GM23338 (cell line): Measurements from ENCODE around the gene CD86. TPM values are rescaled to one million over a fixed set of nuclear protein-coding genes. Genes with fewer than 3 reads are reported as not detected.
A peak's percentile ranks its signal among the peaks of the same experiment; 100 is the strongest.

Source experiments
- ATAC-seq: fragments of 200-7000 bp; cut with Tn5 transposase; 3 replicates; pipeline ENCODE4 v1.9.1; 2020
- DNase-seq: peaks from one replicate; pipeline ENCODE4 v3.0.0-alpha.2; 2015; ENCODE audit warnings: low spot score
- H2AFZ ChIP-seq: fragments of 200-600 bp; sonication (generic); 2 replicates; pipeline ENCODE4 v1.8.0; 2016; ENCODE audit warnings: antibody characterized with exemption, mild to moderate bottlenecking, moderate library complexity
- H3F3A ChIP-seq: fragments of 200-600 bp; sonication (generic); replicated peaks from 2 replicates; pipeline ENCODE4 v1.8.0; 2017; ENCODE audit warnings: antibody characterized with exemption, mixed run types, low read depth
- H3K27ac ChIP-seq: fragments of 200-600 bp; sonication (generic); 2 replicates; pipeline ENCODE4 v1.6.1; 2016; ENCODE audit warnings: low read depth
- H3K27me3 ChIP-seq: fragments of 200-600 bp; sonication (generic); 2 replicates; pipeline ENCODE4 v1.8.0; 2016; ENCODE audit warnings: mild to moderate bottlenecking, mixed run types, moderate library complexity; ENCODE audit not compliant: insufficient read depth
- H3K36me3 ChIP-seq: fragments of 200-600 bp; sonication (generic); 2 replicates; pipeline ENCODE4 v1.8.0; 2016; ENCODE audit warnings: mild to moderate bottlenecking; ENCODE audit not compliant: insufficient read depth
- H3K4me1 ChIP-seq: fragments of 200-600 bp; sonication (generic); 2 replicates; pipeline ENCODE4 v1.8.0; 2016; ENCODE audit warnings: mild to moderate bottlenecking, moderate library complexity; ENCODE audit not compliant: insufficient read depth
- H3K4me2 ChIP-seq: fragments of 200-600 bp; sonication (generic); 2 replicates; pipeline ENCODE4 v1.7.1; 2017; ENCODE audit warnings: mixed run types
- H3K4me3 ChIP-seq: fragments of 200-600 bp; sonication (generic); 2 replicates; pipeline ENCODE4 v1.6.1; 2016; ENCODE audit warnings: mixed run types
- H3K79me2 ChIP-seq: fragments of 200-600 bp; sonication (generic); replicated peaks from 2 replicates; pipeline ENCODE4 v1.8.0; 2017; ENCODE audit warnings: mild to moderate bottlenecking; ENCODE audit not compliant: insufficient read depth
- H3K9me2 ChIP-seq: fragments of 200-600 bp; sonication (generic); 2 replicates; pipeline ENCODE4 v1.8.0; 2017; ENCODE audit not compliant: insufficient read depth
- H4K20me1 ChIP-seq: fragments of 200-600 bp; sonication (generic); replicated peaks from 2 replicates; pipeline ENCODE4 v1.8.0; 2017; ENCODE audit warnings: mild to moderate bottlenecking; ENCODE audit not compliant: insufficient read depth
- H3K27ac Mint-ChIP-seq: 2 replicates; pipeline ENCODE4 v1.8.0; 2020; ENCODE audit warnings: inconsistent platforms, mild to moderate bottlenecking, moderate library complexity, mixed read lengths
- H3K27me3 Mint-ChIP-seq: 3 replicates; pipeline ENCODE4 v1.8.0; 2022; ENCODE audit warnings: low read depth, mild to moderate bottlenecking, moderate library complexity, mixed read lengths, inconsistent platforms; ENCODE audit not compliant: insufficient read depth, poor library complexity
- H3K36me3 Mint-ChIP-seq: 3 replicates; pipeline ENCODE4 v1.8.0; 2021; ENCODE audit warnings: low read depth, mild to moderate bottlenecking, inconsistent platforms, moderate library complexity, mixed read lengths
- H3K4me1 Mint-ChIP-seq: 3 replicates; pipeline ENCODE4 v1.8.0; 2020; ENCODE audit warnings: mild to moderate bottlenecking, inconsistent platforms, mixed read lengths
- H3K4me3 Mint-ChIP-seq: 3 replicates; pipeline ENCODE4 v1.8.0; 2021; ENCODE audit warnings: moderate library complexity, mild to moderate bottlenecking, inconsistent platforms, mixed read lengths
- H3K9me3 Mint-ChIP-seq: 3 replicates; pipeline ENCODE4 v1.8.0; 2020; ENCODE audit warnings: moderate library complexity, mild to moderate bottlenecking, inconsistent platforms, mixed read lengths
- CREB1 ChIP-seq: fragments of 250-450 bp; sonication (Bioruptor Pico); IDR thresholded peaks from 2 replicates; pipeline ENCODE4 v1.5.0; 2020; ENCODE audit warnings: low read depth, mild to moderate bottlenecking, moderate library complexity
- EZH2 ChIP-seq: fragments of 200-600 bp; sonication (generic); IDR thresholded peaks from one replicate; pipeline ENCODE4 v1.8.0; 2017; ENCODE audit warnings: antibody characterized with exemption, mild to moderate bottlenecking, low read depth; ENCODE audit not compliant: unreplicated experiment
- EZH2phosphoT487 ChIP-seq: fragments of 200-600 bp; sonication (generic); IDR thresholded peaks from one replicate; pipeline ENCODE4 v1.8.1; 2018; ENCODE audit warnings: antibody characterized with exemption; ENCODE audit not compliant: unreplicated experiment
- JUNB ChIP-seq: IDR thresholded peaks from one replicate; pipeline ENCODE4 v1.6.1; 2016; ENCODE audit warnings: antibody characterized with exemption; ENCODE audit not compliant: unreplicated experiment
- STAT1 ChIP-seq: IDR thresholded peaks from one replicate; pipeline ENCODE4 v1.6.1; 2016; ENCODE audit warnings: antibody characterized with exemption; ENCODE audit not compliant: unreplicated experiment
- ZNF114 ChIP-seq: fragments of 250-450 bp; sonication (Bioruptor Pico); IDR thresholded peaks from 2 replicates; pipeline ENCODE4 v1.5.0; 2020; ENCODE audit warnings: mild to moderate bottlenecking, moderate library complexity
- polyA plus RNA-seq: library from polyadenylated mRNA; unstranded; fragments of >200 nt; fragmentation: Nextera tagmentation; extraction: Ambion mirVana; gene quantifications from 2 replicates; pipeline ENCODE4 v1.2.1, GENCODE V29; 2016
- total RNA-seq: library from RNA; depleted of rRNA; stranded (reverse); fragments of >200 nt; shearing (Covaris generic); gene quantifications from 2 replicates; pipeline ENCODE4 v1.2.3, GENCODE V29; 2014
- TF ChIP-seq, protein P1 (sequence below): IDR thresholded peaks from 2 replicates; pipeline ENCODE4 v1.6.1; 2016; ENCODE audit warnings: antibody characterized with exemption
- TF ChIP-seq, protein P2 (sequence below): IDR thresholded peaks from one replicate; pipeline ENCODE4 v1.6.1; 2018; ENCODE audit warnings: antibody characterized with exemption; ENCODE audit not compliant: unreplicated experiment
- TF ChIP-seq, protein P3 (sequence below), 2 experiments: fragments of 200-600 bp in 1 of 2; sonication (generic) in 1 of 2; conservative IDR thresholded peaks; 2 replicates each; pipeline versions ENCODE4 v1.5.1 to v1.6.1; 2016 to 2017; ENCODE audit warnings: antibody characterized with exemption in 2 of 2, low read depth in 2 of 2, mild to moderate bottlenecking in 2 of 2, moderate library complexity in 1 of 2

CD86 gene
- total and polyA plus RNA-seq, 2 experiments from 2014 or later = 0.97 TPM; not detected in 1

DNA sequence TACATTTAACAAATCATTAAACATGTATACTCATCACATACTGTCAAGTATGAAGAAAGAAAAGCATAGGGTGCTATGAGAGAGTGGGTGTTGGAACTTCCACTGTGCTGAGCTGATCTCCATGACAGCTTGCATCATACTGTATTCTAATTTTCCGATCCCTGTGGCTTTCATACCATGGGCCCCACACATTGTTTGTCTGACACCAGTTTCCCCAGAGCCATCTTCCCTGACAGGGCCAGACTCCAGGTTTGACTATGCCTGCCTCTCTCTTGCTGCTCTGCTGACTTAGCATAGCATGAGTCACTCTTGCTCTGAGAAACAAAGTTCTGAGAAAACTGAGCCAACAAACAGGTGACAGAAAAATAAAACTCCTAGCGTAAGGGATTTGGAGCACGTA lies 91.3 kb downstream of the CD86 start:
- no peak overlapping the region for H3K4me2 ChIP-seq
- Mint-ChIP-seq H3K4me3 (no peak overlapping the region), H3K27me3 (no peaks in the 10 kb centered on the region), H3K27ac (no peak overlapping the region), H3K4me1 (no peaks in the 10 kb centered on the region), H3K9me3 (peaks cover 33% of the 10 kb centered on the region), H3K36me3 (peaks cover 13% of the 10 kb centered on the region)
- no peak overlapping the region for H3K4me3 ChIP-seq
- no peaks in the 10 kb centered on the region for H3K4me1 ChIP-seq
- H3F3A ChIP-seq = no peaks in the 10 kb centered on the region
- H3K27ac ChIP-seq = no peak overlapping the region
- no peaks in the 10 kb centered on the region for H4K20me1 ChIP-seq
- ATAC-seq (no peak), DNase-seq (no peak)
- no peaks in the 10 kb centered on the region for H3K27me3 ChIP-seq
- no peak for TF ChIP-seq EZH2
- TF ChIP-seq, protein P1, sequence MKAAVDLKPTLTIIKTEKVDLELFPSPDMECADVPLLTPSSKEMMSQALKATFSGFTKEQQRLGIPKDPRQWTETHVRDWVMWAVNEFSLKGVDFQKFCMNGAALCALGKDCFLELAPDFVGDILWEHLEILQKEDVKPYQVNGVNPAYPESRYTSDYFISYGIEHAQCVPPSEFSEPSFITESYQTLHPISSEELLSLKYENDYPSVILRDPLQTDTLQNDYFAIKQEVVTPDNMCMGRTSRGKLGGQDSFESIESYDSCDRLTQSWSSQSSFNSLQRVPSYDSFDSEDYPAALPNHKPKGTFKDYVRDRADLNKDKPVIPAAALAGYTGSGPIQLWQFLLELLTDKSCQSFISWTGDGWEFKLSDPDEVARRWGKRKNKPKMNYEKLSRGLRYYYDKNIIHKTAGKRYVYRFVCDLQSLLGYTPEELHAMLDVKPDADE = no peak
- no peak for TF ChIP-seq STAT1
- TF ChIP-seq, protein P2, sequence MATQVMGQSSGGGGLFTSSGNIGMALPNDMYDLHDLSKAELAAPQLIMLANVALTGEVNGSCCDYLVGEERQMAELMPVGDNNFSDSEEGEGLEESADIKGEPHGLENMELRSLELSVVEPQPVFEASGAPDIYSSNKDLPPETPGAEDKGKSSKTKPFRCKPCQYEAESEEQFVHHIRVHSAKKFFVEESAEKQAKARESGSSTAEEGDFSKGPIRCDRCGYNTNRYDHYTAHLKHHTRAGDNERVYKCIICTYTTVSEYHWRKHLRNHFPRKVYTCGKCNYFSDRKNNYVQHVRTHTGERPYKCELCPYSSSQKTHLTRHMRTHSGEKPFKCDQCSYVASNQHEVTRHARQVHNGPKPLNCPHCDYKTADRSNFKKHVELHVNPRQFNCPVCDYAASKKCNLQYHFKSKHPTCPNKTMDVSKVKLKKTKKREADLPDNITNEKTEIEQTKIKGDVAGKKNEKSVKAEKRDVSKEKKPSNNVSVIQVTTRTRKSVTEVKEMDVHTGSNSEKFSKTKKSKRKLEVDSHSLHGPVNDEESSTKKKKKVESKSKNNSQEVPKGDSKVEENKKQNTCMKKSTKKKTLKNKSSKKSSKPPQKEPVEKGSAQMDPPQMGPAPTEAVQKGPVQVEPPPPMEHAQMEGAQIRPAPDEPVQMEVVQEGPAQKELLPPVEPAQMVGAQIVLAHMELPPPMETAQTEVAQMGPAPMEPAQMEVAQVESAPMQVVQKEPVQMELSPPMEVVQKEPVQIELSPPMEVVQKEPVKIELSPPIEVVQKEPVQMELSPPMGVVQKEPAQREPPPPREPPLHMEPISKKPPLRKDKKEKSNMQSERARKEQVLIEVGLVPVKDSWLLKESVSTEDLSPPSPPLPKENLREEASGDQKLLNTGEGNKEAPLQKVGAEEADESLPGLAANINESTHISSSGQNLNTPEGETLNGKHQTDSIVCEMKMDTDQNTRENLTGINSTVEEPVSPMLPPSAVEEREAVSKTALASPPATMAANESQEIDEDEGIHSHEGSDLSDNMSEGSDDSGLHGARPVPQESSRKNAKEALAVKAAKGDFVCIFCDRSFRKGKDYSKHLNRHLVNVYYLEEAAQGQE = no peak
- TF ChIP-seq ZNF114 = no peak
- no peak for TF ChIP-seq CREB1 (CRISPR knock-in tag)
- TF ChIP-seq, protein P3, sequence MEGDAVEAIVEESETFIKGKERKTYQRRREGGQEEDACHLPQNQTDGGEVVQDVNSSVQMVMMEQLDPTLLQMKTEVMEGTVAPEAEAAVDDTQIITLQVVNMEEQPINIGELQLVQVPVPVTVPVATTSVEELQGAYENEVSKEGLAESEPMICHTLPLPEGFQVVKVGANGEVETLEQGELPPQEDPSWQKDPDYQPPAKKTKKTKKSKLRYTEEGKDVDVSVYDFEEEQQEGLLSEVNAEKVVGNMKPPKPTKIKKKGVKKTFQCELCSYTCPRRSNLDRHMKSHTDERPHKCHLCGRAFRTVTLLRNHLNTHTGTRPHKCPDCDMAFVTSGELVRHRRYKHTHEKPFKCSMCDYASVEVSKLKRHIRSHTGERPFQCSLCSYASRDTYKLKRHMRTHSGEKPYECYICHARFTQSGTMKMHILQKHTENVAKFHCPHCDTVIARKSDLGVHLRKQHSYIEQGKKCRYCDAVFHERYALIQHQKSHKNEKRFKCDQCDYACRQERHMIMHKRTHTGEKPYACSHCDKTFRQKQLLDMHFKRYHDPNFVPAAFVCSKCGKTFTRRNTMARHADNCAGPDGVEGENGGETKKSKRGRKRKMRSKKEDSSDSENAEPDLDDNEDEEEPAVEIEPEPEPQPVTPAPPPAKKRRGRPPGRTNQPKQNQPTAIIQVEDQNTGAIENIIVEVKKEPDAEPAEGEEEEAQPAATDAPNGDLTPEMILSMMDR (conservative IDR thresholded peaks at IDR 0.05; ENCODE audit: low read depth in 2 of 2) = no peak
- H3K36me3 ChIP-seq = peaks cover 6% of the 10 kb centered on the region; the same call in 1 of the 2 replicates
- no peaks in the 10 kb centered on the region for H3K9me2 ChIP-seq
- H2AFZ ChIP-seq = no peak overlapping the region
- no peaks in the 10 kb centered on the region for H3K79me2 ChIP-seq

DNA sequence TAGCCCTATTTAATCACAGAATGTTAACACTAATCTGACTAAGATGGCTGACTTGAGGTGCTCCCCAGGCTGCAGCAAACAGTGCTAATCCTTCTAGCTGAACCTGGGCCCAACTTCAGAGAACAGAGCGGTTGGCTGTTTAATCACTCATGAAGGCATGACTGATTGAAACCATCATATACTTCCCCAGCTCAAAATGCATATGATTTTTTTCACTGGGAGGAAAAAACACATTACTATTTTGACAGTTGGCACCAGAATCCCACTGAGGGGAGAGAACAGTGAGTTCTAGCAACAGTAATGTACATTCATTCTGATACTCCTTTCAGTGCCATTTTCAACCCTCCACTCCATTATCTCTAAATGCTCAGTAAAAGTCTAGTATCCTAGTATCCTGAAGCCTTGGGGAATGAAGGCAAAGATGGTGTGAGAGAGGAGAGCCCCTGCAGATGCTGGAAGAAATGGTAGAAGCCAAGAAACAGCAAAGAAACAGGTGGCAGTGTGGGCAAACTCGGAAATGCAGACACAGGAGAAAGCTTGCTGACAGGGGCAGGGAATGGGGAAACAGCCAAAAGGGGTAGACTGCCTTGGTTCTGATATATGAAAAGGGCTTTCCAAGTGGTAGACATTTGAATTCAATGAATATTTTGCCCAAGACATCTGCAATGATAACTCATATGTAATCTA lies 93.9 kb downstream of the CD86 start:
- Histone ChIP-seq H3K9me2 (no peaks in the 10 kb centered on the region), H3K79me2 (no peaks in the 10 kb centered on the region), H3K27ac (no peak overlapping the region), H3K4me2 (no peak overlapping the region), H3K4me1 (no peaks in the 10 kb centered on the region), H3K4me3 (no peak overlapping the region), H2AFZ (0 out of 2 replicates have a peak overlapping the region, but pooled peaks have one; percentile 34), H4K20me1 (no peaks in the 10 kb centered on the region), H3K27me3 (no peaks in the 10 kb centered on the region), H3K36me3 (peaks cover under 1% of the 10 kb centered on the region; the same call in 1 of the 2 replicates), H3F3A (no peaks in the 10 kb centered on the region)
- no peaks in the 10 kb centered on the region for H3K36me3 Mint-ChIP-seq
- no peak overlapping the region for H3K4me3 Mint-ChIP-seq
- H3K27me3 Mint-ChIP-seq = peaks cover 3% of the 10 kb centered on the region
- no peaks in the 10 kb centered on the region for H3K4me1 Mint-ChIP-seq
- H3K9me3 Mint-ChIP-seq = peaks cover 13% of the 10 kb centered on the region
- DNase-seq (peak; percentile 7), ATAC-seq (no peak)
- H3K27ac Mint-ChIP-seq = no peak overlapping the region
- no peak for TF ChIP-seq JUNB
- TF ChIP-seq STAT1 = no peak
- TF ChIP-seq CREB1 (CRISPR knock-in tag) = no peak
- no peak for TF ChIP-seq EZH2phosphoT487
- no peak for TF ChIP-seq ZNF114
- TF ChIP-seq, protein P3 (conservative IDR thresholded peaks at IDR 0.05; ENCODE audit: low read depth in 2 of 2) = no peak
- TF ChIP-seq, protein P1 = no peak
